GM23338 (cell line): ENCODE data around the gene TNNI3K. TPM values are rescaled to one million over a fixed set of nuclear protein-coding genes. Genes with fewer than 3 reads are reported as not detected.

Experiments
- ATAC-seq: fragments of 200-7000 bp; cut with Tn5 transposase; 3 replicates; pipeline ENCODE4 v1.9.1; 2020
- DNase-seq: peaks from one replicate; pipeline ENCODE4 v3.0.0-alpha.2; 2015; ENCODE audit warnings: low spot score
- H2AFZ ChIP-seq: fragments of 200-600 bp; sonication (generic); 2 replicates; pipeline ENCODE4 v1.8.0; 2016; ENCODE audit warnings: antibody characterized with exemption, mild to moderate bottlenecking, moderate library complexity
- H3F3A ChIP-seq: fragments of 200-600 bp; sonication (generic); replicated peaks from 2 replicates; pipeline ENCODE4 v1.8.0; 2017; ENCODE audit warnings: antibody characterized with exemption, mixed run types, low read depth
- H3K27ac ChIP-seq: fragments of 200-600 bp; sonication (generic); 2 replicates; pipeline ENCODE4 v1.6.1; 2016; ENCODE audit warnings: low read depth
- H3K27me3 ChIP-seq: fragments of 200-600 bp; sonication (generic); 2 replicates; pipeline ENCODE4 v1.8.0; 2016; ENCODE audit warnings: mild to moderate bottlenecking, mixed run types, moderate library complexity; ENCODE audit not compliant: insufficient read depth
- H3K36me3 ChIP-seq: fragments of 200-600 bp; sonication (generic); 2 replicates; pipeline ENCODE4 v1.8.0; 2016; ENCODE audit warnings: mild to moderate bottlenecking; ENCODE audit not compliant: insufficient read depth
- H3K4me1 ChIP-seq: fragments of 200-600 bp; sonication (generic); 2 replicates; pipeline ENCODE4 v1.8.0; 2016; ENCODE audit warnings: mild to moderate bottlenecking, moderate library complexity; ENCODE audit not compliant: insufficient read depth
- H3K4me2 ChIP-seq: fragments of 200-600 bp; sonication (generic); 2 replicates; pipeline ENCODE4 v1.7.1; 2017; ENCODE audit warnings: mixed run types
- H3K4me3 ChIP-seq: fragments of 200-600 bp; sonication (generic); 2 replicates; pipeline ENCODE4 v1.6.1; 2016; ENCODE audit warnings: mixed run types
- H3K79me2 ChIP-seq: fragments of 200-600 bp; sonication (generic); replicated peaks from 2 replicates; pipeline ENCODE4 v1.8.0; 2017; ENCODE audit warnings: mild to moderate bottlenecking; ENCODE audit not compliant: insufficient read depth
- H3K9me2 ChIP-seq: fragments of 200-600 bp; sonication (generic); 2 replicates; pipeline ENCODE4 v1.8.0; 2017; ENCODE audit not compliant: insufficient read depth
- H4K20me1 ChIP-seq: fragments of 200-600 bp; sonication (generic); replicated peaks from 2 replicates; pipeline ENCODE4 v1.8.0; 2017; ENCODE audit warnings: mild to moderate bottlenecking; ENCODE audit not compliant: insufficient read depth
- H3K27ac Mint-ChIP-seq: 2 replicates; pipeline ENCODE4 v1.8.0; 2020; ENCODE audit warnings: inconsistent platforms, mild to moderate bottlenecking, moderate library complexity, mixed read lengths
- H3K27me3 Mint-ChIP-seq: 3 replicates; pipeline ENCODE4 v1.8.0; 2022; ENCODE audit warnings: low read depth, mild to moderate bottlenecking, moderate library complexity, mixed read lengths, inconsistent platforms; ENCODE audit not compliant: insufficient read depth, poor library complexity
- H3K36me3 Mint-ChIP-seq: 3 replicates; pipeline ENCODE4 v1.8.0; 2021; ENCODE audit warnings: low read depth, mild to moderate bottlenecking, inconsistent platforms, moderate library complexity, mixed read lengths
- H3K4me1 Mint-ChIP-seq: 3 replicates; pipeline ENCODE4 v1.8.0; 2020; ENCODE audit warnings: mild to moderate bottlenecking, inconsistent platforms, mixed read lengths
- H3K4me3 Mint-ChIP-seq: 3 replicates; pipeline ENCODE4 v1.8.0; 2021; ENCODE audit warnings: moderate library complexity, mild to moderate bottlenecking, inconsistent platforms, mixed read lengths
- H3K9me3 Mint-ChIP-seq: 3 replicates; pipeline ENCODE4 v1.8.0; 2020; ENCODE audit warnings: moderate library complexity, mild to moderate bottlenecking, inconsistent platforms, mixed read lengths
- CREB1 ChIP-seq: fragments of 250-450 bp; sonication (Bioruptor Pico); IDR thresholded peaks from 2 replicates; pipeline ENCODE4 v1.5.0; 2020; ENCODE audit warnings: low read depth, mild to moderate bottlenecking, moderate library complexity
- EZH2phosphoT487 ChIP-seq: fragments of 200-600 bp; sonication (generic); IDR thresholded peaks from one replicate; pipeline ENCODE4 v1.8.1; 2018; ENCODE audit warnings: antibody characterized with exemption; ENCODE audit not compliant: unreplicated experiment
- JUNB ChIP-seq: IDR thresholded peaks from one replicate; pipeline ENCODE4 v1.6.1; 2016; ENCODE audit warnings: antibody characterized with exemption; ENCODE audit not compliant: unreplicated experiment
- NANOG ChIP-seq: IDR thresholded peaks from 2 replicates; pipeline ENCODE4 v1.6.1; 2016; ENCODE audit warnings: antibody characterized with exemption, borderline replicate concordance
- ZNF114 ChIP-seq: fragments of 250-450 bp; sonication (Bioruptor Pico); IDR thresholded peaks from 2 replicates; pipeline ENCODE4 v1.5.0; 2020; ENCODE audit warnings: mild to moderate bottlenecking, moderate library complexity
- ZNF331 ChIP-seq: fragments of 250-450 bp; sonication (Bioruptor Pico); IDR thresholded peaks from 2 replicates; pipeline ENCODE4 v1.5.0; 2020; ENCODE audit warnings: low read depth, mild to moderate bottlenecking, moderate library complexity
- polyA plus RNA-seq: library from polyadenylated mRNA; unstranded; fragments of >200 nt; fragmentation: Nextera tagmentation; extraction: Ambion mirVana; gene quantifications from 2 replicates; pipeline ENCODE4 v1.2.1, GENCODE V29; 2016
- total RNA-seq: library from RNA; depleted of rRNA; stranded (reverse); fragments of >200 nt; shearing (Covaris generic); gene quantifications from 2 replicates; pipeline ENCODE4 v1.2.3, GENCODE V29; 2014
- TF ChIP-seq, protein P1 (sequence below): IDR thresholded peaks from 2 replicates; pipeline ENCODE4 v1.6.1; 2016; ENCODE audit warnings: antibody characterized with exemption
- TF ChIP-seq, protein P2 (sequence below): fragments of 250-450 bp; sonication (Bioruptor Pico); IDR thresholded peaks from 2 replicates; pipeline ENCODE4 v1.5.0; 2020; ENCODE audit warnings: mild to moderate bottlenecking, moderate library complexity
- TF ChIP-seq, protein P3 (sequence below), 2 experiments: fragments of 200-600 bp in 1 of 2; sonication (generic) in 1 of 2; conservative IDR thresholded peaks; 2 replicates each; pipeline versions ENCODE4 v1.5.1 to v1.6.1; 2016 to 2017; ENCODE audit warnings: antibody characterized with exemption in 2 of 2, low read depth in 2 of 2, mild to moderate bottlenecking in 2 of 2, moderate library complexity in 1 of 2
- TF ChIP-seq, protein P4 (sequence below): IDR thresholded peaks from one replicate; pipeline ENCODE4 v1.6.1; 2018; ENCODE audit warnings: antibody characterized with exemption; ENCODE audit not compliant: unreplicated experiment

The TNNI3K gene
- total and polyA plus RNA-seq, 2 experiments from 2014 or later: not detected

DNA sequence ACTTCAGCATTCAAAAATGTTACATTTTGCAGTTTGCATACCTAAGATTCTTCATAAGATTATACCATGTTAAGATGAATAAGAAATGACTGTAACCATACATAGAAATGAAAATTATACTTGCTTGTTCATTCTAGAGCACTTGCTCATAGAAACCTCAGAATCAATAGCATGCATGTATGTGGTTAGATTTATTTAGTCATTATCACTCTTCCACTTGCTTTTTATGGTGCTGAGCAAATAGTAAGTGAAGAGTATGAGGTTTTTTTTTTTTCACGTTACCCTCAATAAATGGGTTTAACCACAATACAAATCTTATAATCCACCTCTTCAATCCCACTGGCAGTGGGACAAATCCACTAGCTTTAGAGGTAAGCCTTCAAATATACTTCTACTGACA lies 192.5 kb downstream of the TNNI3K start:
- no peak for ATAC-seq
- Histone ChIP-seq H3K27ac (no peak overlapping the region), H4K20me1 (no peaks in the 10 kb centered on the region), H3K27me3 (no peaks in the 10 kb centered on the region), H3K4me3 (no peak overlapping the region), H3K79me2 (no peaks in the 10 kb centered on the region), H3K4me2 (no peak overlapping the region), H3F3A (no peaks in the 10 kb centered on the region), H2AFZ (no peak overlapping the region), H3K4me1 (no peaks in the 10 kb centered on the region), H3K36me3 (no peaks in the 10 kb centered on the region), H3K9me2 (no peaks in the 10 kb centered on the region)
- Mint-ChIP-seq H3K27ac (no peak overlapping the region), H3K4me3 (no peak overlapping the region), H3K9me3 (no peaks in the 10 kb centered on the region), H3K27me3 (peaks cover 1% of the 10 kb centered on the region), H3K36me3 (no peaks in the 10 kb centered on the region), H3K4me1 (no peaks in the 10 kb centered on the region)
- TF ChIP-seq JUNB (no peak), NANOG (no peak), EZH2phosphoT487 (no peak), CREB1 (CRISPR knock-in tag) (no peak), ZNF331 (CRISPR knock-in tag) (no peak), ZNF114 (CRISPR knock-in tag) (no peak)
- TF ChIP-seq, protein P1, sequence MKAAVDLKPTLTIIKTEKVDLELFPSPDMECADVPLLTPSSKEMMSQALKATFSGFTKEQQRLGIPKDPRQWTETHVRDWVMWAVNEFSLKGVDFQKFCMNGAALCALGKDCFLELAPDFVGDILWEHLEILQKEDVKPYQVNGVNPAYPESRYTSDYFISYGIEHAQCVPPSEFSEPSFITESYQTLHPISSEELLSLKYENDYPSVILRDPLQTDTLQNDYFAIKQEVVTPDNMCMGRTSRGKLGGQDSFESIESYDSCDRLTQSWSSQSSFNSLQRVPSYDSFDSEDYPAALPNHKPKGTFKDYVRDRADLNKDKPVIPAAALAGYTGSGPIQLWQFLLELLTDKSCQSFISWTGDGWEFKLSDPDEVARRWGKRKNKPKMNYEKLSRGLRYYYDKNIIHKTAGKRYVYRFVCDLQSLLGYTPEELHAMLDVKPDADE: no peak
- TF ChIP-seq, protein P2, sequence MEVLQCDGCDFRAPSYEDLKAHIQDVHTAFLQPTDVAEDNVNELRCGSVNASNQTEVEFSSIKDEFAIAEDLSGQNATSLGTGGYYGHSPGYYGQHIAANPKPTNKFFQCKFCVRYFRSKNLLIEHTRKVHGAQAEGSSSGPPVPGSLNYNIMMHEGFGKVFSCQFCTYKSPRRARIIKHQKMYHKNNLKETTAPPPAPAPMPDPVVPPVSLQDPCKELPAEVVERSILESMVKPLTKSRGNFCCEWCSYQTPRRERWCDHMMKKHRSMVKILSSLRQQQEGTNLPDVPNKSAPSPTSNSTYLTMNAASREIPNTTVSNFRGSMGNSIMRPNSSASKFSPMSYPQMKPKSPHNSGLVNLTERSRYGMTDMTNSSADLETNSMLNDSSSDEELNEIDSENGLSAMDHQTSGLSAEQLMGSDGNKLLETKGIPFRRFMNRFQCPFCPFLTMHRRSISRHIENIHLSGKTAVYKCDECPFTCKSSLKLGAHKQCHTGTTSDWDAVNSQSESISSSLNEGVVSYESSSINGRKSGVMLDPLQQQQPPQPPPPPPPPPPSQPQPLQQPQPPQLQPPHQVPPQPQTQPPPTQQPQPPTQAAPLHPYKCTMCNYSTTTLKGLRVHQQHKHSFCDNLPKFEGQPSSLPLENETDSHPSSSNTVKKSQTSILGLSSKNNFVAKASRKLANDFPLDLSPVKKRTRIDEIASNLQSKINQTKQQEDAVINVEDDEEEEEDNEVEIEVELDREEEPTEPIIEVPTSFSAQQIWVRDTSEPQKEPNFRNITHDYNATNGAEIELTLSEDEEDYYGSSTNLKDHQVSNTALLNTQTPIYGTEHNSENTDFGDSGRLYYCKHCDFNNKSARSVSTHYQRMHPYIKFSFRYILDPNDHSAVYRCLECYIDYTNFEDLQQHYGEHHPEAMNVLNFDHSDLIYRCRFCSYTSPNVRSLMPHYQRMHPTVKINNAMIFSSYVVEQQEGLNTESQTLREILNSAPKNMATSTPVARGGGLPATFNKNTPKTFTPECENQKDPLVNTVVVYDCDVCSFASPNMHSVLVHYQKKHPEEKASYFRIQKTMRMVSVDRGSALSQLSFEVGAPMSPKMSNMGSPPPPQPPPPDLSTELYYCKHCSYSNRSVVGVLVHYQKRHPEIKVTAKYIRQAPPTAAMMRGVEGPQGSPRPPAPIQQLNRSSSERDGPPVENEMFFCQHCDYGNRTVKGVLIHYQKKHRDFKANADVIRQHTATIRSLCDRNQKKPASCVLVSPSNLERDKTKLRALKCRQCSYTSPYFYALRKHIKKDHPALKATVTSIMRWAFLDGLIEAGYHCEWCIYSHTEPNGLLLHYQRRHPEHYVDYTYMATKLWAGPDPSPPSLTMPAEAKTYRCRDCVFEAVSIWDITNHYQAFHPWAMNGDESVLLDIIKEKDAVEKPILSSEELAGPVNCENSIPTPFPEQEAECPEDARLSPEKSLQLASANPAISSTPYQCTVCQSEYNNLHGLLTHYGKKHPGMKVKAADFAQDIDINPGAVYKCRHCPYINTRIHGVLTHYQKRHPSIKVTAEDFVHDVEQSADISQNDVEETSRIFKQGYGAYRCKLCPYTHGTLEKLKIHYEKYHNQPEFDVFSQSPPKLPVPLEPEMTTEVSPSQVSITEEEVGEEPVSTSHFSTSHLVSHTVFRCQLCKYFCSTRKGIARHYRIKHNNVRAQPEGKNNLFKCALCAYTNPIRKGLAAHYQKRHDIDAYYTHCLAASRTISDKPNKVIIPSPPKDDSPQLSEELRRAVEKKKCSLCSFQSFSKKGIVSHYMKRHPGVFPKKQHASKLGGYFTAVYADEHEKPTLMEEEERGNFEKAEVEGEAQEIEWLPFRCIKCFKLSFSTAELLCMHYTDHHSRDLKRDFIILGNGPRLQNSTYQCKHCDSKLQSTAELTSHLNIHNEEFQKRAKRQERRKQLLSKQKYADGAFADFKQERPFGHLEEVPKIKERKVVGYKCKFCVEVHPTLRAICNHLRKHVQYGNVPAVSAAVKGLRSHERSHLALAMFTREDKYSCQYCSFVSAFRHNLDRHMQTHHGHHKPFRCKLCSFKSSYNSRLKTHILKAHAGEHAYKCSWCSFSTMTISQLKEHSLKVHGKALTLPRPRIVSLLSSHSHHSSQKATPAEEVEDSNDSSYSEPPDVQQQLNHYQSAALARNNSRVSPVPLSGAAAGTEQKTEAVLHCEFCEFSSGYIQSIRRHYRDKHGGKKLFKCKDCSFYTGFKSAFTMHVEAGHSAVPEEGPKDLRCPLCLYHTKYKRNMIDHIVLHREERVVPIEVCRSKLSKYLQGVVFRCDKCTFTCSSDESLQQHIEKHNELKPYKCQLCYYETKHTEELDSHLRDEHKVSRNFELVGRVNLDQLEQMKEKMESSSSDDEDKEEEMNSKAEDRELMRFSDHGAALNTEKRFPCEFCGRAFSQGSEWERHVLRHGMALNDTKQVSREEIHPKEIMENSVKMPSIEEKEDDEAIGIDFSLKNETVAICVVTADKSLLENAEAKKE (CRISPR knock-in tag): no peak
- TF ChIP-seq, protein P3, sequence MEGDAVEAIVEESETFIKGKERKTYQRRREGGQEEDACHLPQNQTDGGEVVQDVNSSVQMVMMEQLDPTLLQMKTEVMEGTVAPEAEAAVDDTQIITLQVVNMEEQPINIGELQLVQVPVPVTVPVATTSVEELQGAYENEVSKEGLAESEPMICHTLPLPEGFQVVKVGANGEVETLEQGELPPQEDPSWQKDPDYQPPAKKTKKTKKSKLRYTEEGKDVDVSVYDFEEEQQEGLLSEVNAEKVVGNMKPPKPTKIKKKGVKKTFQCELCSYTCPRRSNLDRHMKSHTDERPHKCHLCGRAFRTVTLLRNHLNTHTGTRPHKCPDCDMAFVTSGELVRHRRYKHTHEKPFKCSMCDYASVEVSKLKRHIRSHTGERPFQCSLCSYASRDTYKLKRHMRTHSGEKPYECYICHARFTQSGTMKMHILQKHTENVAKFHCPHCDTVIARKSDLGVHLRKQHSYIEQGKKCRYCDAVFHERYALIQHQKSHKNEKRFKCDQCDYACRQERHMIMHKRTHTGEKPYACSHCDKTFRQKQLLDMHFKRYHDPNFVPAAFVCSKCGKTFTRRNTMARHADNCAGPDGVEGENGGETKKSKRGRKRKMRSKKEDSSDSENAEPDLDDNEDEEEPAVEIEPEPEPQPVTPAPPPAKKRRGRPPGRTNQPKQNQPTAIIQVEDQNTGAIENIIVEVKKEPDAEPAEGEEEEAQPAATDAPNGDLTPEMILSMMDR (conservative IDR thresholded peaks at IDR 0.05; ENCODE audit: low read depth in 2 of 2): no peak
- TF ChIP-seq, protein P4, sequence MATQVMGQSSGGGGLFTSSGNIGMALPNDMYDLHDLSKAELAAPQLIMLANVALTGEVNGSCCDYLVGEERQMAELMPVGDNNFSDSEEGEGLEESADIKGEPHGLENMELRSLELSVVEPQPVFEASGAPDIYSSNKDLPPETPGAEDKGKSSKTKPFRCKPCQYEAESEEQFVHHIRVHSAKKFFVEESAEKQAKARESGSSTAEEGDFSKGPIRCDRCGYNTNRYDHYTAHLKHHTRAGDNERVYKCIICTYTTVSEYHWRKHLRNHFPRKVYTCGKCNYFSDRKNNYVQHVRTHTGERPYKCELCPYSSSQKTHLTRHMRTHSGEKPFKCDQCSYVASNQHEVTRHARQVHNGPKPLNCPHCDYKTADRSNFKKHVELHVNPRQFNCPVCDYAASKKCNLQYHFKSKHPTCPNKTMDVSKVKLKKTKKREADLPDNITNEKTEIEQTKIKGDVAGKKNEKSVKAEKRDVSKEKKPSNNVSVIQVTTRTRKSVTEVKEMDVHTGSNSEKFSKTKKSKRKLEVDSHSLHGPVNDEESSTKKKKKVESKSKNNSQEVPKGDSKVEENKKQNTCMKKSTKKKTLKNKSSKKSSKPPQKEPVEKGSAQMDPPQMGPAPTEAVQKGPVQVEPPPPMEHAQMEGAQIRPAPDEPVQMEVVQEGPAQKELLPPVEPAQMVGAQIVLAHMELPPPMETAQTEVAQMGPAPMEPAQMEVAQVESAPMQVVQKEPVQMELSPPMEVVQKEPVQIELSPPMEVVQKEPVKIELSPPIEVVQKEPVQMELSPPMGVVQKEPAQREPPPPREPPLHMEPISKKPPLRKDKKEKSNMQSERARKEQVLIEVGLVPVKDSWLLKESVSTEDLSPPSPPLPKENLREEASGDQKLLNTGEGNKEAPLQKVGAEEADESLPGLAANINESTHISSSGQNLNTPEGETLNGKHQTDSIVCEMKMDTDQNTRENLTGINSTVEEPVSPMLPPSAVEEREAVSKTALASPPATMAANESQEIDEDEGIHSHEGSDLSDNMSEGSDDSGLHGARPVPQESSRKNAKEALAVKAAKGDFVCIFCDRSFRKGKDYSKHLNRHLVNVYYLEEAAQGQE: no peak
- no peak for DNase-seq
